Calu3 (cell line): ENCODE results near the gene RYR3. TPM values are rescaled to one million over a fixed set of nuclear protein-coding genes. Genes with fewer than 3 reads are reported as not detected.
"Not testable (repeated sequence)": the region's sequence is repeated elsewhere in the genome, so short reads cannot be mapped to it uniquely, and the experiment has no call there.

Experiments
- BruUV-seq: library from RNA; stranded (reverse); fragments of 400-500 nt; replicated peaks from 2 replicates; lab custom pipeline; 2021; lab: Mats Ljungman, UMichigan
- CTCF ChIA-PET: fragments of 300-600 bp; sonication (Branson Sonifier 250); formaldehyde crosslinking; loops from one replicate; lab custom pipeline; 2022; ENCODE audit warnings: antibody characterized with exemption; lab: Charles Lee
- DNase-seq: peaks from one replicate; pipeline ENCODE4 v3.0.0; 2022
- H3K27ac Mint-ChIP-seq: one replicate; pipeline ENCODE4 v1.8.0; 2022; ENCODE audit warnings: mixed read lengths; ENCODE audit not compliant: unreplicated experiment
- H3K27me3 Mint-ChIP-seq: one replicate; pipeline ENCODE4 v1.8.0; 2022; ENCODE audit warnings: mixed read lengths; ENCODE audit not compliant: unreplicated experiment
- H3K36me3 Mint-ChIP-seq: one replicate; pipeline ENCODE4 v1.8.0; 2022; ENCODE audit warnings: mild to moderate bottlenecking, moderate library complexity, mixed read lengths; ENCODE audit not compliant: insufficient read depth, unreplicated experiment
- H3K4me1 Mint-ChIP-seq: one replicate; pipeline ENCODE4 v1.8.0; 2022; ENCODE audit warnings: mild to moderate bottlenecking, low read depth, mixed read lengths; ENCODE audit not compliant: unreplicated experiment
- H3K4me3 Mint-ChIP-seq: one replicate; pipeline ENCODE4 v1.8.0; 2022; ENCODE audit warnings: mild to moderate bottlenecking, low read depth, moderate library complexity, mixed read lengths; ENCODE audit not compliant: unreplicated experiment
- H3K9me3 Mint-ChIP-seq: one replicate; pipeline ENCODE4 v1.8.0; 2022; ENCODE audit warnings: low read depth, mixed read lengths; ENCODE audit not compliant: unreplicated experiment
- intact Hi-C: fragments of 100-400 bp; cut with micrococcal nuclease; formaldehyde crosslinking; loops from one replicate; pipeline ENCODE4 v1.10.0; 2022; ENCODE audit not compliant: unreplicated experiment
- total RNA-seq: library from RNA; stranded (reverse); gene quantifications from 2 replicates; pipeline ENCODE4 v1.2.3, GENCODE V29; 2022
- TF ChIP-seq, protein P1 (sequence below): fragments of 200-600 bp; IDR thresholded peaks from one replicate; pipeline ENCODE4 v1.8.0; 2022; ENCODE audit warnings: antibody characterized with exemption; ENCODE audit not compliant: unreplicated experiment

RYR3 gene
- total RNA-seq, 1 experiment from 2014 or later: not detected

DNA sequence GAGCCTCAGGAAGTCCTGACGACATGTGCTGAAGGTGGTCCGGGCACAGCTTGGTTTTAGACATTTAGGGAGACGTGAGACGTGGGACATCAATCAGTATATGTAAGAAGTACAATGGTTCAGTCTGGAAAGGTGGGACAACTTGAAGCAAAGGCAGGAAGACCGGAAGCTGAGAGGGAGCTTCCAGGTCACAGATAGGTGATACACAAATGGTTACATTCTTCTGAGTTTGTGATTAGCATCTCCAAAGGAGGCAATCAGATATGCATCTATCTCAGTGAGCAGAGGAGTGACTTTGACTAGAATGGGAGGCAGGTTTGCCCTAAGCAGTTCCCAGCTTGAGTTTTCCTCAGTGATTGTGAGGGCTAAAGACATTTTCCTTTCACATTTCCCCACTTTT lies 282.1 kb downstream of the RYR3 start:
- H3K4me1 Mint-ChIP-seq: no peaks in the 10 kb centered on the region
- H3K9me3 Mint-ChIP-seq: no peaks in the 10 kb centered on the region
- H3K36me3 Mint-ChIP-seq: no peaks in the 10 kb centered on the region
- no TSS peak for BruUV-seq
- TF ChIP-seq, protein P1, sequence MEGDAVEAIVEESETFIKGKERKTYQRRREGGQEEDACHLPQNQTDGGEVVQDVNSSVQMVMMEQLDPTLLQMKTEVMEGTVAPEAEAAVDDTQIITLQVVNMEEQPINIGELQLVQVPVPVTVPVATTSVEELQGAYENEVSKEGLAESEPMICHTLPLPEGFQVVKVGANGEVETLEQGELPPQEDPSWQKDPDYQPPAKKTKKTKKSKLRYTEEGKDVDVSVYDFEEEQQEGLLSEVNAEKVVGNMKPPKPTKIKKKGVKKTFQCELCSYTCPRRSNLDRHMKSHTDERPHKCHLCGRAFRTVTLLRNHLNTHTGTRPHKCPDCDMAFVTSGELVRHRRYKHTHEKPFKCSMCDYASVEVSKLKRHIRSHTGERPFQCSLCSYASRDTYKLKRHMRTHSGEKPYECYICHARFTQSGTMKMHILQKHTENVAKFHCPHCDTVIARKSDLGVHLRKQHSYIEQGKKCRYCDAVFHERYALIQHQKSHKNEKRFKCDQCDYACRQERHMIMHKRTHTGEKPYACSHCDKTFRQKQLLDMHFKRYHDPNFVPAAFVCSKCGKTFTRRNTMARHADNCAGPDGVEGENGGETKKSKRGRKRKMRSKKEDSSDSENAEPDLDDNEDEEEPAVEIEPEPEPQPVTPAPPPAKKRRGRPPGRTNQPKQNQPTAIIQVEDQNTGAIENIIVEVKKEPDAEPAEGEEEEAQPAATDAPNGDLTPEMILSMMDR: no peak
- peaks cover 12% of the 10 kb centered on the region for H3K27me3 Mint-ChIP-seq
- H3K4me3 Mint-ChIP-seq: no peak overlapping the region
- DNase-seq: no peak
- H3K27ac Mint-ChIP-seq: no peak overlapping the region
- CTCF ChIA-PET: no interaction called here
- intact Hi-C loops: no loop called here

DNA sequence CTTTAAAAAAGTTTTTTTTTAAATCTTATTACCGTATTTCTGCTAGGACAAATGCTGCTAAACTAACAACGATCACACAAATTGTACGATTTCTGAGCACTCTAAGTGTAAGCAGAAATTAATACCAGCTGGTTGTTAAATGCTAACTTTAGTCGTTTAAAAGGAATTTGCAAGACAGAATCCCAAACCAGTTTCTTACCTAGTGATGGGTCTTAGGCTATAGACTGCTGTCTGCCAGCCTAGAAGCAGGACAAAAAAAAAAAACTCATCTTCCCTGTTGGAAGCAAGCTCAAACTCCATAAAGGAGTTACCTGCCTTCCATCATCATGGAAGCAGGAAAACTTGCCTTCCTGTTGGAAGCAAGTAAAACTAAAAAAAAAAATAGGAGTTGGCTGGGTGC lies 287.6 kb downstream of the RYR3 start:
- BruUV-seq, intact Hi-C loops, DNase-seq, H3K4me3 Mint-ChIP-seq, H3K36me3 Mint-ChIP-seq, H3K4me1 Mint-ChIP-seq, CTCF ChIA-PET, H3K9me3 Mint-ChIP-seq, H3K27ac Mint-ChIP-seq, H3K27me3 Mint-ChIP-seq: not testable (repeated sequence)

DNA sequence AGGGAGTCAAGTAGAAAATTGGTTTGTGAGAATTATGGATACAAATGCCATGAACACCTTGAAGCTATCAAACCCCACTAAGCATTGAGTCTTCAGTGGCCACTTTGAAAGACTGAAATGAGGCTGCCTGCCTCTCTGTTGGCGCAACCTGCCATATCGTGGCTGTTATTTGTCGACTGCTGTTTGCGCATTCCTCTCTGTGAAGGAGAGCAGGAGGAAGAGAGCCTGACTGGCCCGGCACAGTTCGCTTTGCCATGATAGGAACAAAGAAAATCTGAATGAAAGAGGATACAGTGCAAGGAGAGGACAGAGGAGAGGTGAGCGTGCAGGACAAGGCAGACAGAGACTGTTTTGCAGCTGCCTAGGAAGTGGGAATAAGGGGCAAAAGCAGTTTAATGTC lies 289.4 kb downstream of the RYR3 start:
- TF ChIP-seq, protein P1: no peak
- Mint-ChIP-seq H3K27me3 (peaks cover 12% of the 10 kb centered on the region), H3K4me1 (no peaks in the 10 kb centered on the region), H3K4me3 (no peak overlapping the region), H3K9me3 (no peaks in the 10 kb centered on the region), H3K27ac (no peak overlapping the region), H3K36me3 (no peaks in the 10 kb centered on the region)
- intact Hi-C loops: no loop called here
- CTCF ChIA-PET: no interaction called here
- BruUV-seq: no TSS peak
- no peak for DNase-seq

DNA sequence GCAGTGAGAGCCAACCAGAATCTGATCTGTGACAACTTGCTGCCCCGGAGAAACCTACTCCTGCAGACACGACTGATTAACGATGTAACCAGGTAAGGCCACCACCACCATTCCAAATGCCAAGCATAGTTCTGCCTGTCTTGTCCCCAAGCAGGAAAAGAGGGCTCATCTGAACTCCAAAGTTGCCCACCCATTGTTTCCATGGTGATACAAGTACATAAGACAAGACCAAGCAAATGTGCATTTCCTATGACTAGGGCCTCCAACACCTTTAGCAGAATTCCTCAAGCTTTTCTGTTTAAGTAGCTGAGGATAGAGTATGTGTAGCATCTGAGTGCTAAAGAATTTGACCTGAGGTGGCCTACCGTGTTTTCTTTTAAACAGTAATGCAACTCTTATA lies 290.7 kb downstream of the RYR3 start:
- Mint-ChIP-seq H3K27me3 (peaks cover 12% of the 10 kb centered on the region), H3K36me3 (no peaks in the 10 kb centered on the region), H3K4me3 (no peak overlapping the region), H3K27ac (no peak overlapping the region), H3K9me3 (no peaks in the 10 kb centered on the region), H3K4me1 (no peaks in the 10 kb centered on the region)
- intact Hi-C loops: no loop called here
- TF ChIP-seq, protein P1: no peak
- CTCF ChIA-PET: no interaction called here
- DNase-seq: no peak
- no TSS peak for BruUV-seq

DNA sequence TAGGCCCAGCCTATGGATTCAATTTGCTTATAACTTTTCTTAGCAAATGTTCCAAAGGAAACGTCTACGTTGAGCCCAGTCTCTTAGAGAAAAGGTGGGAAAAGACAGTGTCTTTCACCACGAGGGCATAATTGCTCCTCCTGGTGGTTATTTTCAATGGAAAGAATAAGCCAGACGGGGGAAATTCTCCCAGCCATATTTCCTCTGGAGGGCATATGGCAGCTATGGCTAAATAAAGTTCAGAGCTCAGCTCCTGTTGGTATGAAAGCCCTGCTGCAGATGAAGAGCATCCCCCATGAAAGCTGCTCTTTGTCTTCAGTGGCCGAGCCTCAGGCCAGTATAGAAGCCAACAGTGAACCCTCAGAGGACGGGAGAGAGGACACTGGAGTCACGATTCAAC lies 297.9 kb downstream of the RYR3 start:
- H3K36me3 Mint-ChIP-seq: no peaks in the 10 kb centered on the region
- peaks cover 12% of the 10 kb centered on the region for H3K27me3 Mint-ChIP-seq
- no peak for DNase-seq
- intact Hi-C loops: no loop called here
- TF ChIP-seq, protein P1: no peak
- no peak overlapping the region for H3K27ac Mint-ChIP-seq
- no peaks in the 10 kb centered on the region for H3K4me1 Mint-ChIP-seq
- CTCF ChIA-PET: no interaction called here
- no peaks in the 10 kb centered on the region for H3K9me3 Mint-ChIP-seq
- no peak overlapping the region for H3K4me3 Mint-ChIP-seq
- no TSS peak for BruUV-seq
